H1 (cell line): ENCODE results near the gene EPHB6. TPM values are rescaled to one million over a fixed set of nuclear protein-coding genes. Genes with fewer than 3 reads are reported as not detected.
A peak's percentile ranks its signal among the peaks of the same experiment; 100 is the strongest.

Source experiments
- CTCF ChIA-PET: fragments of 300-600 bp; sonication (Branson Sonifier 250); formaldehyde crosslinking; loops from one replicate; lab custom pipeline; 2021; ENCODE audit not compliant: partially characterized antibody; lab: Charles Lee
- POLR2A ChIA-PET: fragments of 300-600 bp; sonication (Branson Sonifier 250); formaldehyde crosslinking; loops from one replicate; lab custom pipeline; 2021; ENCODE audit warnings: inconsistent platforms; ENCODE audit not compliant: partially characterized antibody; lab: Charles Lee
- DNase-seq, 2 experiments: peaks; one replicate each; pipeline versions ENCODE4 v3.0.0 to v3.0.0-alpha.2; 2010 to 2022; ENCODE audit warnings: low spot score in 2 of 2, low read depth in 1 of 2, mixed read lengths in 1 of 2
- FAIRE-seq: peaks from 2 replicates; lab custom pipeline; 2011; peaks lifted over from hg19 to GRCh38; lab: Jason Lieb, UNC
- H2AFZ ChIP-seq: 2 replicates; pipeline ENCODE4 v1.8.1; 2012; ENCODE audit warnings: low read length, inconsistent platforms
- H2AK5ac ChIP-seq: 2 replicates; pipeline ENCODE4 v1.6.1; 2013; ENCODE audit warnings: low read depth, low read length
- H2BK120ac ChIP-seq: replicated peaks from 2 replicates; pipeline ENCODE3; 2013; ENCODE audit warnings: low read depth, low read length, inconsistent platforms
- H2BK12ac ChIP-seq: 2 replicates; pipeline ENCODE4 v1.6.1; 2013; ENCODE audit warnings: low read depth, low read length
- H2BK15ac ChIP-seq: 2 replicates; pipeline ENCODE4 v1.6.1; 2013; ENCODE audit warnings: low read length
- H2BK20ac ChIP-seq: 2 replicates; pipeline ENCODE4 v1.6.1; 2013; ENCODE audit warnings: low read length
- H2BK5ac ChIP-seq: 2 replicates; pipeline ENCODE4 v1.6.1; 2013; ENCODE audit warnings: low read depth, low read length
- H3K14ac ChIP-seq: 2 replicates; pipeline ENCODE4 v1.6.1; 2013; ENCODE audit warnings: inconsistent platforms; ENCODE audit not compliant: insufficient read length
- H3K18ac ChIP-seq: 2 replicates; pipeline ENCODE4 v1.6.1; 2013; ENCODE audit warnings: low read length; ENCODE audit errors: extremely low read depth
- H3K23ac ChIP-seq: 2 replicates; pipeline ENCODE4 v1.6.1; 2013; ENCODE audit warnings: inconsistent platforms; ENCODE audit not compliant: insufficient read length
- H3K23me2 ChIP-seq: 2 replicates; pipeline ENCODE4 v1.6.1; 2013; ENCODE audit warnings: low read depth, low read length
- H3K27ac ChIP-seq: 2 replicates; pipeline ENCODE4 v1.6.1; 2011; ENCODE audit warnings: low read depth, low read length, inconsistent platforms
- H3K27me3 ChIP-seq, 4 experiments: replicated peaks in 1 of 4; 1 replicate in 1 of 4; 2 replicates in 3 of 4; pipeline versions ENCODE4 v1.6.1 to v1.8.1; 2011 to 2013; ENCODE audit warnings: low read length in 3 of 4, mild to moderate bottlenecking in 3 of 4, inconsistent platforms in 2 of 4, mixed read lengths in 2 of 4, moderate library complexity in 1 of 4; ENCODE audit not compliant: control insufficient read depth in 3 of 4, insufficient read depth in 3 of 4; ENCODE audit errors: extremely low read depth in 1 of 4
- H3K36me3 ChIP-seq, 4 experiments: 2 replicates each; pipeline versions ENCODE4 v1.6.1 to v1.8.1; 2011 to 2013; ENCODE audit warnings: mild to moderate bottlenecking in 4 of 4, low read length in 3 of 4, moderate library complexity in 2 of 4, control low read depth in 1 of 4, inconsistent platforms in 1 of 4; ENCODE audit not compliant: insufficient read depth in 4 of 4, control insufficient read depth in 2 of 4
- H3K4ac ChIP-seq: replicated peaks from 2 replicates; pipeline ENCODE3; 2013; ENCODE audit warnings: low read length, low read depth, mixed read lengths, inconsistent platforms; ENCODE audit not compliant: insufficient read length
- H3K4me1 ChIP-seq, 4 experiments: replicated peaks in 1 of 4; 1 replicate in 1 of 4; 2 replicates in 3 of 4; pipeline versions ENCODE4 v1.6.1 to v1.8.1; 2011 to 2013; ENCODE audit warnings: low read length in 3 of 4, inconsistent platforms in 2 of 4, mixed read lengths in 1 of 4; ENCODE audit not compliant: insufficient read depth in 4 of 4, control insufficient read depth in 3 of 4
- H3K4me2 ChIP-seq, 2 experiments: 2 replicates each; pipeline versions ENCODE4 v1.6.1 to v1.8.1; 2011 to 2013; ENCODE audit warnings: low read depth in 2 of 2, low read length in 2 of 2, control low read depth in 1 of 2, inconsistent platforms in 1 of 2, mild to moderate bottlenecking in 1 of 2; ENCODE audit not compliant: insufficient read depth in 1 of 2
- H3K4me3 ChIP-seq, 4 experiments: fragments of 200-600, 300-600 bp in 1 of 4; sonication (generic), shearing (Covaris generic), sonication (Bioruptor Twin) in 1 of 4; 2 replicates each; pipeline versions ENCODE4 v1.5.1 to v1.8.1; 2011 to 2016; ENCODE audit warnings: low read length in 4 of 4, low read depth in 3 of 4, control low read depth in 2 of 4, inconsistent platforms in 2 of 4, mild to moderate bottlenecking in 2 of 4, mixed read lengths in 1 of 4, moderate library complexity in 1 of 4; ENCODE audit not compliant: insufficient read depth in 2 of 4; ENCODE audit errors: extremely low read depth in 1 of 4
- H3K56ac ChIP-seq: replicated peaks from 2 replicates; pipeline ENCODE3; 2013; ENCODE audit warnings: low read depth, mild to moderate bottlenecking, mixed read lengths, low read length, inconsistent platforms; ENCODE audit not compliant: insufficient read length
- H3K79me1 ChIP-seq: 2 replicates; pipeline ENCODE4 v1.6.1; 2013; ENCODE audit warnings: low read depth, low read length, control low read depth
- H3K79me2 ChIP-seq, 2 experiments: 2 replicates each; pipeline versions ENCODE4 v1.6.1 to v1.8.1; 2012 to 2013; ENCODE audit warnings: low read length in 2 of 2, mild to moderate bottlenecking in 2 of 2, inconsistent platforms in 1 of 2; ENCODE audit not compliant: insufficient read depth in 2 of 2, control insufficient read depth in 1 of 2
- H3K9ac ChIP-seq, 4 experiments: replicated peaks in 1 of 4; 1 replicate in 1 of 4; 2 replicates in 3 of 4; pipeline versions ENCODE4 v1.6.1 to v1.8.1; 2011 to 2013; ENCODE audit warnings: low read depth in 3 of 4, low read length in 3 of 4, control low read depth in 2 of 4, mild to moderate bottlenecking in 2 of 4, moderate library complexity in 2 of 4, inconsistent platforms in 1 of 4; ENCODE audit errors: extremely low read depth in 1 of 4
- H3K9me3 ChIP-seq, 2 experiments: 2 replicates each; pipeline versions ENCODE4 v1.6.1 to v1.8.1; 2012 to 2013; ENCODE audit warnings: mild to moderate bottlenecking in 2 of 2, moderate library complexity in 2 of 2, control low read depth in 1 of 2, inconsistent platforms in 1 of 2, low read depth in 1 of 2, low read length in 1 of 2, mixed read lengths in 1 of 2; ENCODE audit not compliant: insufficient read depth in 2 of 2
- H4K20me1 ChIP-seq, 2 experiments: replicated peaks in 1 of 2; 2 replicates each; pipeline versions ENCODE3 to v1.8.1; 2011 to 2013; ENCODE audit warnings: inconsistent platforms in 2 of 2, low read length in 2 of 2, mild to moderate bottlenecking in 1 of 2; ENCODE audit not compliant: insufficient read depth in 2 of 2, control insufficient read depth in 1 of 2
- H4K5ac ChIP-seq: 2 replicates; pipeline ENCODE4 v1.6.1; 2013; ENCODE audit warnings: low read length, low read depth, mixed read lengths, inconsistent platforms; ENCODE audit not compliant: insufficient read length
- H4K8ac ChIP-seq: 2 replicates; pipeline ENCODE4 v1.8.0; 2013; ENCODE audit warnings: mild to moderate bottlenecking, moderate library complexity, low read length, inconsistent platforms; ENCODE audit not compliant: insufficient read depth; ENCODE audit errors: extremely low read depth
- H4K91ac ChIP-seq: replicated peaks from 2 replicates; pipeline ENCODE3; 2013; ENCODE audit warnings: low read length, mixed read lengths, inconsistent platforms; ENCODE audit not compliant: insufficient read length
- BACH1 ChIP-seq: IDR thresholded peaks from 2 replicates; pipeline ENCODE4 v1.6.1; 2012; ENCODE audit warnings: low read length, improper control_type of control experiment
- EZH2 ChIP-seq: fragments of 200-600 bp; sonication (generic); IDR thresholded peaks from 2 replicates; pipeline ENCODE4 v1.7.1; 2012; ENCODE audit warnings: low read depth, mild to moderate bottlenecking, moderate library complexity, low read length, inconsistent platforms; ENCODE audit not compliant: severe bottlenecking
- JUN ChIP-seq: IDR thresholded peaks from 2 replicates; pipeline ENCODE4 v1.6.1; 2011; ENCODE audit warnings: low read depth, mild to moderate bottlenecking, improper control_type of control experiment, low read length
- MAFK ChIP-seq: IDR thresholded peaks from 2 replicates; pipeline ENCODE4 v1.6.1; 2012; ENCODE audit warnings: low read depth, mild to moderate bottlenecking, improper control_type of control experiment, low read length
- RAD21 ChIP-seq, 2 experiments: IDR thresholded peaks in 1 of 2; conservative IDR thresholded peaks in 1 of 2; 2 replicates each; pipeline ENCODE4 v1.6.1; 2011; ENCODE audit warnings: low read depth in 2 of 2, low read length in 2 of 2, improper control_type of control experiment in 1 of 2, inconsistent platforms in 1 of 2, mild to moderate bottlenecking in 1 of 2, moderate library complexity in 1 of 2
- RBBP5 ChIP-seq: IDR thresholded peaks from 2 replicates; pipeline ENCODE4 v1.7.1; 2012; ENCODE audit warnings: low read depth, mild to moderate bottlenecking, inconsistent platforms, low read length, moderate library complexity, borderline replicate concordance
- SP4 ChIP-seq: IDR thresholded peaks from 2 replicates; pipeline ENCODE4 v1.6.1; 2012; ENCODE audit warnings: low read length, inconsistent platforms
- WGBS, 2 experiments: shearing (Covaris generic) in 1 of 2; methylation state at CpG; one replicate each; pipeline versions ENCODE4 v1.1.6 to v1.1.7; 2013 to 2015; ENCODE audit warnings: low lambda C conversion rate in 2 of 2, mixed read lengths in 2 of 2, inconsistent platforms in 1 of 2, low coverage in 1 of 2, missing lambda C conversion rate in 1 of 2; ENCODE audit not compliant: insufficient replicate concordance in 2 of 2, insufficient coverage in 1 of 2, insufficient read length in 1 of 2; ENCODE audit errors: extremely low coverage in 1 of 2, missing lambda C conversion rate in 1 of 2; 5-methylcytosine and 5-hydroxymethylcytosine counted together
- polyA plus RNA-seq, 7 experiments: library from polyadenylated mRNA; depleted of rRNA in 3 of 7; stranded (reverse) in 5 of 7; unstranded in 2 of 7; fragments of >200 nt in 5 of 7; fragments of 200-250 nt in 2 of 7; gene quantifications; 1 replicate in 5 of 7; 2 replicates in 1 of 7; 4 replicates in 1 of 7; pipeline versions ENCODE4 v1.2.1 to v1.2.3, GENCODE V29; 2011 to 2013; ENCODE audit warnings: missing spikeins in 2 of 7, mixed read lengths in 2 of 7
- total RNA-seq: library from RNA; stranded (reverse); fragmentation: NEBNext Ultra II Directional; extraction: Animal tissue kit (Norgen Biotek cat#: 25700); gene quantifications from 2 replicates; pipeline ENCODE4 v1.2.1, GENCODE V29; 2021

Gene EPHB6
- total and polyA plus RNA-seq, 2 of the 8 experiments (the other 6 are each of a cell fraction or from before 2014, with no cell fraction given): 19.7 TPM

DNA sequence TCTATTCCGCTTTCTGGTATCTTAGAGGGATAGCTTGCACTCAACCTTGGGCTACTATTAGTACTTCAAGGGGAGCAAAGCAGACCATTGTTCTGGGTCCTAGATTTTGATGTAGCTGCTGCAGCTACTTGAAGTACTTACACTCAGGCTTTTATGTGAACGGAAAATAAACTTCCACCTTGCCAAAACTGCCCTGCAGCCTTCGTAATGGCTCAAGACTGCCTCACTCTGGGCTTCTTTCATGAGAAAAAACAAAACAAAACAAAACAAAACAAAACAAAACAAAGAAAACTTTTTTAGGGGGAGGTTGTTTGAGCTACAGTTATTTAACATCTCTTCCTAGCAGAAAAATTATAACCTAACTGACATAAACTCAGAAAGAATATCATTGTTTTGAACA lies 19.4 kb upstream of the EPHB6 start:
- H3K79me1 ChIP-seq: no peaks in the 10 kb centered on the region
- H3K36me3 ChIP-seq: no peaks in the 10 kb centered on the region
- H3K18ac ChIP-seq: no peak overlapping the region
- CTCF ChIA-PET: interaction anchor here (0.6 to 1.8 kb wide), 21 partner anchors 12 to 380 kb away, joined by 3 to 7 read pairs (median 3); partner anchors contain the start of gene EPHB6
- no peak overlapping the region for H4K5ac ChIP-seq
- no peak overlapping the region for H2BK15ac ChIP-seq
- no peaks in the 10 kb centered on the region for H4K20me1 ChIP-seq
- no peak overlapping the region for H2AK5ac ChIP-seq
- 61% methylated on average over 3 of the region's 3 CpGs; no CpG with 5 or more reads in 1 of the 2 experiments for WGBS, 2 experiments
- no peak for FAIRE-seq
- TF ChIP-seq RAD21 (IDR thresholded peaks at IDR 0.05 in 1 of 2, conservative IDR thresholded peaks at IDR 0.05 in 1 of 2; ENCODE audit: low read depth in 2 of 2, low read length in 2 of 2): peak; percentile 11 to 37; a peak in 2 of 4 replicates
- no peak for TF ChIP-seq RBBP5
- TF ChIP-seq EZH2: no peak
- TF ChIP-seq MAFK: no peak
- no peak for TF ChIP-seq SP4
- no peak for TF ChIP-seq JUN
- no peak for TF ChIP-seq BACH1
- H3K4me1 ChIP-seq: no peaks in the 10 kb centered on the region
- POLR2A ChIA-PET: no interaction called here
- no peaks in the 10 kb centered on the region for H3K27me3 ChIP-seq
- H3K4me2 ChIP-seq: no peak overlapping the region
- DNase-seq: no peak
- no peak overlapping the region for H3K23ac ChIP-seq
- no peak overlapping the region for H3K14ac ChIP-seq
- no peak overlapping the region for H2BK12ac ChIP-seq
- H2AFZ ChIP-seq: 0 out of 2 replicates have a peak overlapping the region, but pooled peaks have one; percentile 18
- no peak overlapping the region for H3K27ac ChIP-seq
- H3K79me2 ChIP-seq: no peaks in the 10 kb centered on the region
- H3K56ac ChIP-seq: no peak overlapping the region
- H2BK5ac ChIP-seq: no peak overlapping the region
- H3K9me3 ChIP-seq: no peaks in the 10 kb centered on the region
- H3K4me3 ChIP-seq: no peak overlapping the region
- H3K9ac ChIP-seq: no peak overlapping the region
- no peak overlapping the region for H2BK20ac ChIP-seq
- no peak overlapping the region for H3K4ac ChIP-seq
- H3K23me2 ChIP-seq: no peaks in the 10 kb centered on the region
- no peak overlapping the region for H4K8ac ChIP-seq
- H2BK120ac ChIP-seq: no peak overlapping the region
- H4K91ac ChIP-seq: no peak overlapping the region
